ENCODE results near the gene PNPLA6. TPM values are rescaled to one million over a fixed set of nuclear protein-coding genes. Genes with fewer than 3 reads are reported as not detected.

The PNPLA6 gene
- total RNA-seq, 1 experiment from 2014 or later = 217 TPM

- Histone ChIP-seq H3K4me1 (ENCODE audit: insufficient read depth, low read length) (peaks cover 4% of the 10 kb centered on the region), H3K9me2 (replicated peaks; ENCODE audit: low read length) (no peaks in the 10 kb centered on the region), H3K27me3 (ENCODE audit: low read length) (no peaks in the 10 kb centered on the region), H2AFZ (ENCODE audit: low read length) (no peak overlapping the region), H3K36me3 (ENCODE audit: low read depth, low read length) (no peaks in the 10 kb centered on the region; the same call in 1 of the 2 replicates), H3K4me2 (ENCODE audit: low read length) (no peak overlapping the region), H3K9ac (ENCODE audit: low read length) (no peak overlapping the region), H3K9me3 (ENCODE audit: low read length) (no peaks in the 10 kb centered on the region), H3F3A (ENCODE audit: low read length, unreplicated experiment) (no peaks in the 10 kb centered on the region), H4K20me1 (ENCODE audit: low read length) (no peaks in the 10 kb centered on the region), H3K27ac (ENCODE audit: low read length) (no peak overlapping the region), H3K4me3 (ENCODE audit: low read length) (no peak overlapping the region), H3K79me2 (ENCODE audit: low read length) (peaks cover 3% of the 10 kb centered on the region; the same call in 1 of the 2 replicates)
- DNase-seq (no peak), ATAC-seq (no peak)
- CTCF ChIA-PET = no interaction called here
- POLR2A ChIA-PET (ENCODE audit: unreplicated experiment) = no interaction called here
- intact Hi-C loops (cut with micrococcal nuclease) = no loop called here
- no TSS peak for BruUV-seq (replicated peaks)
- TF ChIP-seq EZH2phosphoT487 (IDR thresholded peaks at IDR 0.05; ENCODE audit: borderline replicate concordance, low read length) = no peak
- no peak for TF ChIP-seq CTCF (conservative IDR thresholded peaks at IDR 0.05; ENCODE audit: low read depth, low read length)
- no peak for TF ChIP-seq EZH2 (IDR thresholded peaks at IDR 0.05; ENCODE audit: low read length, unreplicated experiment)
These were observed 6.8 kb upstream of the PNPLA6 start for GRCh38 chr19:7528522-7529245.

GRCh38 chr19:7529246-7529600 lies 6.3 kb upstream of the PNPLA6 start:
- no TSS peak for BruUV-seq (replicated peaks)
- H3K36me3 ChIP-seq (ENCODE audit: low read depth, low read length) = no peaks in the 10 kb centered on the region; the same call in 1 of the 2 replicates
- H2AFZ ChIP-seq (ENCODE audit: low read length) = no peak overlapping the region
- CTCF ChIA-PET = no interaction called here
- no peaks in the 10 kb centered on the region for H3K9me3 ChIP-seq (ENCODE audit: low read length)
- no peak for TF ChIP-seq CTCF (conservative IDR thresholded peaks at IDR 0.05; ENCODE audit: low read depth, low read length)
- TF ChIP-seq EZH2 (IDR thresholded peaks at IDR 0.05; ENCODE audit: low read length, unreplicated experiment) = no peak
- TF ChIP-seq EZH2phosphoT487 (IDR thresholded peaks at IDR 0.05; ENCODE audit: borderline replicate concordance, low read length) = no peak
- H3F3A ChIP-seq (ENCODE audit: low read length, unreplicated experiment) = no peaks in the 10 kb centered on the region
- no peak overlapping the region for H3K4me2 ChIP-seq (ENCODE audit: low read length)
- ATAC-seq = no peak
- peaks cover 5% of the 10 kb centered on the region for H3K4me1 ChIP-seq (ENCODE audit: insufficient read depth, low read length)
- intact Hi-C loops (cut with micrococcal nuclease) = no loop called here
- no peaks in the 10 kb centered on the region for H4K20me1 ChIP-seq (ENCODE audit: low read length)
- H3K9ac ChIP-seq (ENCODE audit: low read length) = no peak overlapping the region
- DNase-seq = no peak
- H3K4me3 ChIP-seq (ENCODE audit: low read length) = no peak overlapping the region
- H3K79me2 ChIP-seq (ENCODE audit: low read length) = no peaks in the 10 kb centered on the region
- no peak overlapping the region for H3K27ac ChIP-seq (ENCODE audit: low read length)
- no peaks in the 10 kb centered on the region for H3K9me2 ChIP-seq (replicated peaks; ENCODE audit: low read length)
- POLR2A ChIA-PET (ENCODE audit: unreplicated experiment) = no interaction called here
- no peaks in the 10 kb centered on the region for H3K27me3 ChIP-seq (ENCODE audit: low read length)
